Activated CD4-positive, alpha-beta T cell treated with anti-CD3 and anti-CD28 coated beads, Interleukin-2, Interleukin-4, amounts not matched to agents 100 ng/mL and 50 ng/mL, durations not matched to agents 16 hours and 8 hours (primary cell): ENCODE measurements around the gene CCDC177.

Source experiments
- DNase-seq: peaks from one replicate; pipeline ENCODE4 v3.0.0-alpha.2; 2020; ENCODE audit warnings: low spot score

CCDC177 gene

DNA sequence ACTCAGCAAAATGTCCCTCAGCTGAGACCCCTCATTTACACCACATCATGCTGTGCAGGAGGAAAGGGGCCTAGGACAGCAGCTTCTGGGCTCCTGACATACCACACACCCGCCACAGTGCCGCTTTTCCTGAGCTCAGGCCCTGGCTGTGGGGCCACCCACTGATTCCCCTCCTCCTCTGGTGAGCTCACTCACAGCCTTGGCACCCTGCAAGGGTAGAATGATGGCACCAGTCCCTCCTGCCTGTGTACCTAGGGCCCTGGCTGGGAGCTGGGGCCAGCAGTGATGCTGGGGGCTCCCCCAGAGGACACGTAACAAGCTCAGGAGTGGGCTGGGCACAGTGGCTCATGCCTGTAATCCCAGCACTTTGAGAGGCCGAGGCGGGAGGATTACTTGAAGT, 45.7 kb downstream of the CCDC177 start:
- DNase-seq = no peak

DNA sequence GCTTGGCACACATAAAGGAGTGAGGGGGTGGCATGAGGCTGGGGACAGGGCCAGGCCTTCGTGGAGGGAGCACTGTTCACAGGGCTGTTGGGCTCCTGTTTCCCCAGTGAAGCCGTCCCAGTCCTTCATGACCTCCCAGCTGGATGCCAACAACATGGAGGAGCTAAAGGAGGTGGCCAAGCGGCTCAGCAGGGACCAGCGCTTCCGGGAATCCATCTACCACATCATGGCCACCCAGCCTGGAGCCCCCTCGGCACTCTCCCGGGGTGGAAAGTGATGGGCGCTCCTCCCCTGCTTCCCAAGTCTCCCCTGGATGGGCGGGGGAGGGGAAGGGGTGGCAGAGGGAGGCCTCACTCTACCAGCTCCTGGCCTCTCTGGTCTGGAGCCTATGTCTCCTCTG, 46.5 kb downstream of the CCDC177 start:
- no peak for DNase-seq

DNA sequence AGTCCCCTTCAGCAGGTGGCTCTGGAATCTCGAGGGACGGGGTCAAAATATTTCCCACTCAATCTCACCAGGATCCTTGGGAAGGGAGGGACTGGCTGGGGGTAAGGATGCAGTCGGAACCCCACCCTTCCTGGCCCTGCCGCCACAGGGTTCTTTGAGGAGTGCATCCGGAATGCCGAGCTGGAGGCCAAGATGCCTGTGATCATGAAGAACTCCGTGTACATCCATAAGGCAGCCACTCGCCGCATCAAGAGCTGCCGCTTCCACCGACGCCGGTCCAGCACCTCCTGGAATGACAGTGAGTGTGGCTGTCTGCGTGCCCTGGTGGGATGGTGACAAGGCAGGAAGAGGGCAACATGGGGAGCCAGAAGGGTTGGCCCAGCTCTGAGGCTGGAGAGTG, 47.0 kb downstream of the CCDC177 start:
- no peak for DNase-seq

DNA sequence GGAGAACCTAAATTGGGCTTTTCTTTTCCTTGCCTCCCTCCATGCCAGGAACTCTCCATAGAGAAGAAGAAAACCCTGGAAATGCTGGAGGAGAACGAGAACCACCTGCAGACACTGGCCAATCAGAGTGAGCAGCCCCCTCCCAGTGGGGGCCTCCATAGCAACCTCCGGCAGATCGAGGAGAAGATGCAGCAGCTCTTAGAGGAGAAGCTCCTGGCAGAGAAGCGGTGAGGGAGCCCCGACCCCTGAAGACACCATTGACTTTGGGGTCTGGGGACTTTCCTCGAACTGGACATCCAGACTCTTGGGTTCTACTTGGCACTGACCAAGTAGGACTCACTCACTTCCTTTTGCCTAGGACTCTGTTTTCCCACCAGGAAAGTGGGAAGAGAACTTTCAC, 48.8 kb downstream of the CCDC177 start:
- DNase-seq = no peak

DNA sequence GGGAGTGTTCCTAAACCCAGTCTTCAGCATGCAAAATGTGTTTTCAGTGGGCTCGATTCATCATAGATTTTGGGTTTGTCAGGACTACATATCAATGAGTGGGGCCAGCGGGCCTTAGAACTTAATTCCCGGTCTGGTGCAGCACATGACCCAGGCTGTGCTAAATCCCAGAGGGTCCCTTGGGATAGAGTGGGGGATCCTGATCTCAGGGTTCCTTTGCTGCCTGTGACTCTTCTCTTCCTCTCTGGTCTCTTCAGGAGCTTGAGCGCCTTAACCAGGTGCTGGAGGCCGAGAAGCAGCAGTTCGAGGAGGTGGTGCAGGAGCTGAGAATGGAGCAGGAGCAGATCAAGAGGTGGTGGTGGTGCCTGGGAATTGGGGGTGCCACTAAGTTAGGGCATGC, 52.6 kb downstream of the CCDC177 start:
- no peak for DNase-seq
